GM19372 (cell line): ENCODE measurements around the gene FAM13B.
A peak's percentile ranks its signal among the peaks of the same experiment; 100 is the strongest.
"Not testable (repeated sequence)": the region's sequence is repeated elsewhere in the genome, so short reads cannot be mapped to it uniquely, and the experiment has no call there.

Experiments
- ATAC-seq: cut with Tn5 transposase; IDR thresholded peaks from one replicate; pipeline ENCODE4 v1.9.1; 2021; ENCODE audit warnings: mild to moderate bottlenecking, low read depth, moderate library complexity; ENCODE audit not compliant: unreplicated experiment

The FAM13B gene

GRCh38 chr5:138035605-138036537 lies 3.0 kb upstream of the FAM13B start:
- no peak for ATAC-seq

- ATAC-seq, result no peak
Measured at GRCh38 chr5:138033907-138034306, 1.0 kb upstream of the FAM13B start.

GRCh38 chr5:138033386-138033808 lies 518 bp upstream of the FAM13B start:
- peak; percentile 12 for ATAC-seq

- ATAC-seq, result peak; percentile 41
Measured at GRCh38 chr5:138032028-138032571, 779 bp downstream of the FAM13B start.

- ATAC-seq, result no peak
Measured at GRCh38 chr5:138029944-138030343, 2.9 kb downstream of the FAM13B start.

GRCh38 chr5:138029501-138029900 lies 3.4 kb downstream of the FAM13B start:
- no peak for ATAC-seq

- no peak for ATAC-seq
Measured at GRCh38 chr5:138028971-138029365, 3.9 kb downstream of the FAM13B start.

- ATAC-seq, result not testable (repeated sequence)
Measured at GRCh38 chr5:138028262-138028970, 4.5 kb downstream of the FAM13B start.

- ATAC-seq, result not testable (repeated sequence)
Measured at GRCh38 chr5:138026793-138027192, 6.1 kb downstream of the FAM13B start.

GRCh38 chr5:138025285-138025684 lies 7.6 kb downstream of the FAM13B start:
- ATAC-seq, result no peak

- ATAC-seq, result no peak
Measured at GRCh38 chr5:138024117-138024516, 8.8 kb downstream of the FAM13B start.

- ATAC-seq, result no peak
Measured at GRCh38 chr5:138022912-138023311, 10.0 kb downstream of the FAM13B start.

GRCh38 chr5:138021771-138022170 lies 11.1 kb downstream of the FAM13B start:
- ATAC-seq, result no peak

- ATAC-seq, result no peak
Measured at GRCh38 chr5:138018849-138019248, 14.0 kb downstream of the FAM13B start.

- ATAC-seq, result no peak
Measured at GRCh38 chr5:138015916-138016315, 17.0 kb downstream of the FAM13B start.

GRCh38 chr5:138011991-138012390 lies 20.9 kb downstream of the FAM13B start:
- ATAC-seq, result no peak

- no peak for ATAC-seq
Measured at GRCh38 chr5:138000102-138000723, 32.7 kb downstream of the FAM13B start.

GRCh38 chr5:137997726-137998213 lies 35.1 kb downstream of the FAM13B start:
- peak; percentile 65 for ATAC-seq

GRCh38 chr5:137995749-137996128 lies 37.1 kb downstream of the FAM13B start:
- ATAC-seq, result no peak

GRCh38 chr5:137995077-137995748 lies 37.7 kb downstream of the FAM13B start:
- no peak for ATAC-seq
